ENCODE results near the gene ADGRL2.

Gene ADGRL2

DNA sequence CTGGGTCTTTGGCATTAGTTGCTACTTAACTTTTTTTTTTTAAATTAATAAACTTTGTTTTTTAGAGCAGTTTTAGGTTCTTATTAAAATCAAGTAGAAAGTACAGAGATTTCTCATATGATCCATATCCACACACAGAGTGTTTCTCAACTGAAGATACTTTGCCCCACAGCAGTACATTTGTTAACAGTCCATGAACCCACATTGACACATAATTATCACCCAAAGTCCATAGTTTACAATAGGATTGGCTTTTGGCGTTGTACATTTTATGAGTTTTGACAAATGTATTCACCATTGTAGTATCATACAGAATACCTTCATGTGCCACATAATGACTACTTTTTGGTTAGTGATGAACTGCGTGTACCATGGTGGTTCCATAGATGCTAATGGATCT, 106.8 kb downstream of the ADGRL2 start:
- no peak for DNase-seq (ENCODE audit: low read depth in 2 of 2)

DNA sequence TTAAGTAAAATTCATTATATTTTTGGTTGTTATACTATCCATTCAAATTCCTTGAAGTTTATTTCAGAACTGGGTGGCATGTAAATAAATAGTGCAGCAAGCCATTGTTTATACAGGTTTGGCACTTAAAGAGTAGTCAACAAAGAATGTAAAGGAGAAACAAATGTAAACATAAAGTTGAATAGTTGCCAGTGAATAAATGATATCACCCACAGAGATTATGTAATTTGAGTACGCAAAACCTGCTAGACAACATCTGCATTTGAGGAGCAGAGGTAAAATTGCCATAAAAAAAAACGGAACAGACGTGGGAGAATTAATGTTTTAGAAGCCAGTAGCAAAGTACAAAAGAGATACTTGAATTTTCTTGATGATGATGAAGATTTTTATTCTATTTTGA, 111.6 kb downstream of the ADGRL2 start:
- DNase-seq (ENCODE audit: low read depth in 2 of 2) = no peak

DNA sequence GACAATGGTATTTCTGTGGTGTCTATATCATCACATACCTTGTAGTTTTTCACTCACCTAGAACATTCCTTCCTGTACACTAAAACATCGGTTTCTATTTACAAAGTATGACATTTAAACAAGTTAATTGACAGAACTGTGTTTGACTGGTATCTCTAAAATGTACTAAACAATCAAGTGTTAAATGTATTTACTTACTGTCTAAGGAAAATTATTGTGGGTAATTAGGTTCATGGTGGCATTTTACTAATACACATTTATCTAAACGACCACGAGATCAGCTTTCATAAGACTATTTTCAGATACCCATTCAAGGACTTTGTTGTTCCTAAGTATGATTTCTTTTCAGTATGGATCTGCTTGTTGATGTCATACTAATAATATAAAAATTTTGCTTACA, 115.2 kb downstream of the ADGRL2 start:
- DNase-seq (ENCODE audit: low read depth in 2 of 2) = no peak

DNA sequence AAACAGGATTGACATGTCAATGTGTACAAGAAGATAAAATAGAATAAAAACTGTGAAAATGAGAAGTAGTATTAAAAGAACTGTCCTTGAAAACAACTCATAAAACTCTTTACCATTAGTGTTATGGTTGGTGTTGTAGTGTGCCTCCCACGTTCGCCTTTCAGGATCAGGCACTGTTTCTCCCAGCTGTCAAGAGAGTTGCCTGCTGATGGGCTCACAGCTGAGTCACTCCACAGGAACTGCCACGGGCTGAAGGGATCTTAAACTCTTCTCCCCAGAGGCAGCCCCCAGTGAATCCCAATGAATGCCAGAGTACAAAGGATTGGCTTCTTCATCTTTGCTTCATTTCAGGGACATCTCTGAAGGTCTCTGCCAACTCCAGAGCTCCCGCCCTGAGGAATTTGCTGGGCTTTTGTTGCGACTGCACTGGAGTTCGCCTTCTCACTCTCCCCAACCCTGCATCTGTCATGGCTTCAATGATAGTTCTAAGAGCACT, 119.6 kb downstream of the ADGRL2 start:
- DNase-seq (ENCODE audit: low read depth in 2 of 2) = no peak

DNA sequence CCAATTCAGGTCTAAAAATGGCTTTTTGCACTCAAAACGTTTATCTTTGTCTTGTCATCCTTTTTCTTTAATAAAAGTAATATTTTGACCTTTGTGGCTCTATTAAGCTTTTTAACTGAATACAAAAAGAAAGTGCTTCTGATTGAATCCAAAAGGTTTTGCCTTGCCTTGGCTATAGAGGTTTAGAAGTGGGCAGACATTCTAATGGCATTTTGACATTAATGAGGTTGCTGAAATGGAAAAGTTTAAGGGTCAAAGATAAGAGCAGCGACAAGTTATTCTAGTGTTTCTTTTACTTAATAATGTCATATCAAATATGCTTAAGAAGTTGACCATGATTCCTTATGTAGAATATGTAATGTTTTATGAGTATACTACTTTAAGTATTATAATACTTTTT, 120.2 kb downstream of the ADGRL2 start:
- no peak for DNase-seq (ENCODE audit: low read depth in 2 of 2)

DNA sequence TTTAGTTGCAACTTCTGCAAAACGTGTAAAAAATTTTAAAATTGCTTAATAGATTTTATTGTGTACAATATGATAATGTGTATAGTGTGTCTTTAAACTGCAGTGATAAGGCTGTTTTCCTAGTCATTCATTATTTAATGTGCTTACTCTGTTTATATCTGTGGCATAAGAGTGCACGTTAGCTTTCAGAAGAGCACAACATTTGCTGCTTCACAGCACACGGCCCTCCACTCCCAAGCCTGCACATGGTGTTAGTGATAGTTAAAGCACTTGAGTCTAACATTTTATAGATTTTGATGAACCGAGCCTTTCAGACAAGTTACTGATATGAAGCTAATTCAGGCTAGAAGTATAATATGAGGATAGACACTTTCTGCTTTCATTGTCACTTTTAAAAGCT, 120.6 kb downstream of the ADGRL2 start:
- DNase-seq (ENCODE audit: low read depth in 2 of 2) = no peak

DNA sequence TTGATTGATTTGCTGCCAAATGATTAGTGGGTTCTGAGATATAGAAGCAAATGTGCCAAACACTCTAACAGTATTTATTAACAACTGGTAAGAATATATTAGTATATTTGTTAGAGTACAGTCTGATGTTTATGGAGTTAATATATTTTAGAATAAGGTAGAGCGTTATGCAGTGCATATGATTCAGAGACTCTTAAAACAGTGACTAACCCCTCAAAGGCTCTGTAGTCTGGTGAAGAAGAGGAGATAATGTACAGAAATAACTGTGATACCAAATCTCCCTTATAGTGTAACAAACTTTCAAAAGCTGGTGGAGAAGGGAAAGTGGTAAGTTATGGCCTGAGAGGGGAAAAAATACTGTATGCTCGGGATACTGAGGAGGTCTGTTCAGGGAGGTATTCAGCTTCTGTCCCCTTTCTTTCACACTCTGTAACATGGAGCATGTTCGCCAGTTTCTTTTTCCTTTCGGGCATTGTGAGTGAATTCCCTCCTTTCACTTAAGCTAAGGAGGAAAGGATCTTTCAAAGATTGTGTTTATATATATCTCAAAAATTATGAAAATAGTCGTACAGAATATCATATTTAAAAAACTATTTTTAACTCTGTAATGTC, 121.2 kb downstream of the ADGRL2 start:
- DNase-seq (ENCODE audit: low read depth in 2 of 2) = no peak

DNA sequence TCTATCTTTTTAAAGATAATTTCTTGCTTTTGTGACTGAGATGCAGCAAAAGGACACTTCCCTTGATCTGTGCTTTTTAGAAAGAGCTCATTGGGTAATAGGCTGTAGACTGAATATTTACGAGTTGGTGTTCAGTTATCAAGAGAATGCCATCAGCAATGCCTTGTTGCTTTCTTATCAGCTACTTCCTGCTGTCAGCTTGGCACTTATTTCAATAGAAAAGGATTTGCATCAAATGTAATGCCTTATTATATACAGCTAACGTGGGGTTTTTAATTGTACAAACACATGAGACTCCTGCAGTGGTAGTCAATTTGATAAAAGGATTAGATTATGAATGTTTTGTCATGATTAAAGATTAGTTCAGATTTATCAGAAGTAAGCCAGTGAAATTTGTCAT, 122.2 kb downstream of the ADGRL2 start:
- no peak for DNase-seq (ENCODE audit: low read depth in 2 of 2)

DNA sequence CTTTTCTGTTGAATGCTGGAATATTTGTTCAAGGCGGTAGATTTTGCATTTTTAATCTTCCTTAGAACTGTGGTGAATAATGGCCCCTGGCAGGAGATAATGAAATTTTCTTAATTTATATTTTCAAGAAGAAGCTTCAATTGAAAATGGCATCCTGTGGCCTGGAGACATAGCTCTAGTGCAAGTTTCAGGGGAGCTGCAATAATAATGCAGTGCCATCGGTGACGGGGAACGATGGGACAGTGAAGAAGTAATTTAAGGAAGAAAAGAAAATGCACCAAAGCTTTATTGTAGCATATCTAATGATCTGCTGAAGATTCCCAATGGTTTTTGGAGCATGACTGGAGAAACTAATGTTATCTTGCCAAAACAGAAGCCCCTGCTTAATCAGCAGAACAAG, 128.4 kb downstream of the ADGRL2 start:
- DNase-seq (ENCODE audit: low read depth in 2 of 2) = no peak

DNA sequence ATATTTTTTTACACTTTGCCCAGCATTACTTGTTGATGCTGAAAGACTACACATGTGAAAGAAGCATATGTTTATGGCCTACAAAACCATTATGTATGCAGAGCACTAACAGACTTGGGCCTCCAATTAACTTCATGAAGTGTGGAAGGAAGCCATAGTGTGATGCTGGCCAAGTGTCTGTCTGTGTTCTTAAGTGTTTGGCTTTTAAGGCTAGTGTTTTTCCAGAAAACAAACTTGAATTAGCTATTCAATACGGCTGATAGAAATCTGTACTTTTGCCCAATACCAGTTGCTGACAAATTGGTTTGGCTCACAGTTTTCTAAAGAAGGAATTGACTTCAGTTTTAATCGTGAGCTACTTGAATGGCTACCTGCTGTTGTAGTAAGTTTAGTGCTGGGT, 136.1 kb downstream of the ADGRL2 start:
- no peak for DNase-seq (ENCODE audit: low read depth in 2 of 2)

DNA sequence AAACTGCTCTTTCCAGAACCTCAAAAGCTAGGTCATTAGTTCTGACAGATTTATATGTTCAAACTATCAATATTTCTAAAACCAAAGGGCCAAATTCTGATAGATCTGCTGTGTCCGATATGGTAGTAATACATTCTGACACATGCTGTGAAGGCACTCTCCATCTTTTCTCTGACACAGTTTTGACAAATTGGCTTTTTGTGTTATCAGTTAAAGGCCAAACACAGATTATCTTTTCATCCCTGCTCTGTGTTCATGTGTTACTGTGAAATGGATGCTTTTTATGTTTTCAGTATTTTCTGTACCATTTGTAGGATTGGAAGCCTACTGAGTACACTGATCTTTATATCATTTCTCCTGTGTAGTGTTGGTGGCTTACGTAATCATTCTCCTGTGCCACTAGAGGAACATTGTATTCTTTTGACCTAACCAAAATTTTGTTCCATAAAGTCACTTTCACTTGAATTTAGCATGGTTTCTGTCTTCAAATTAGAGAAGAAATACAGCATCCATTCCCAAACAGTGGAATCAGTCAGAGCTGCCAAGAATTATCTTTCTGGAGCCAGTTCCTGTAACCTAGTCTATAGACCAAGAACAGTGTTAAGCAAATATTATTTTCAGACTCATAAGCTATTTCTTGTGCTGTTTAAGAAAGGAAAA, 137.2 kb downstream of the ADGRL2 start:
- no peak for DNase-seq (ENCODE audit: low read depth in 2 of 2)

DNA sequence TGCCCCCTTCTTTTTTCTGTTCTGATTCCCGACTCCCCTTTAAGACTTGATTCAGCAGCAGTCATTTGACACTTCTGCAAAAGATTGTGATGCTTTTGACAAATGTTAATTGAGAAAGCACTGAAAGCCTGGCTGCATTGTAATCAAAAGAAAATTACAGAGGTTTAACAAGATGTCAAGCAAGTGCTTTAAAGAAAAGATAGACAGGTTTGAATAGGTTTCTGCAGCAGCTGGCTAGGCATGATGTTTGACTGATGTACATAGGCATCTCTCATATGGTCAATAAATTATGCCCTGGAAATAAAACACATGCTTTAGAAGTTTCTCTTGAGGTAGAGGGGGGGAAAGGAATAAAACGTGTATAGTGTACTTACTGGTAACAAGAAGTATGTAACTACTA, 147.8 kb downstream of the ADGRL2 start:
- DNase-seq (ENCODE audit: low read depth in 2 of 2) = no peak

DNA sequence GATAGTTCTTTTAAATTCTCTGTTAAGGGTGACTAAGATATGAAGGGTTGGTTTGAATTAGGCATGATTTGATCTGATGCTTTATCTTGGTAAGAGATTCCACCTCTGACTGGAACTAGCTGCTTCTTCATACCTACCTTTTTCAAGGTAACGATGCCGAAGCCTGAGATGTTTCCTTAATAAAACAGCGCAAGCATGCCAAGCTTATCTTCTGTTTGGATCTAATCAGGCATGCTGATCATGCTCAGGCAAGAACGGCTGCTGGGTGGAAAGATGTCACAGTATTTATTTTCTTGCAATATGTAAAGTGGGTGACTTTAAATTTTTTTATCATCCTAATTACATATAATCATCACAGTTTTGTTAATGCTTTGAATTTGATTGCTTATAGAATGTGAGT, 148.7 kb downstream of the ADGRL2 start:
- no peak for DNase-seq (ENCODE audit: low read depth in 2 of 2)

DNA sequence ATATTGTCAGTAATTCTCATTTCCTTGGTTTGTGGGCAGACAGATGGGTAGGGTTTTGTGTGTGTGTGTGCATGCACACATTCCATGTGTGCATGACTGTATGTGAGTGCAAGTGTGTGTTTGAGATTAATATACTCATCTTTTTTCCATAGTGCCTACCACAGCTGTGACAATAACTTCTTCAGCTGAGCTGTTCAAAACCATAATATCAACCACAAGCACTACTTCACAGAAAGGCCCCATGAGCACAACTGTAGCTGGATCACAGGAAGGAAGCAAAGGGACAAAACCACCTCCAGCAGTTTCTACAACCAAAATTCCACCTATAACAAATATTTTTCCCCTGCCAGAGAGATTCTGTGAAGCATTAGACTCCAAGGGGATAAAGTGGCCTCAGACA, 149.3 kb downstream of the ADGRL2 start:
- no peak for DNase-seq (ENCODE audit: low read depth in 2 of 2)

DNA sequence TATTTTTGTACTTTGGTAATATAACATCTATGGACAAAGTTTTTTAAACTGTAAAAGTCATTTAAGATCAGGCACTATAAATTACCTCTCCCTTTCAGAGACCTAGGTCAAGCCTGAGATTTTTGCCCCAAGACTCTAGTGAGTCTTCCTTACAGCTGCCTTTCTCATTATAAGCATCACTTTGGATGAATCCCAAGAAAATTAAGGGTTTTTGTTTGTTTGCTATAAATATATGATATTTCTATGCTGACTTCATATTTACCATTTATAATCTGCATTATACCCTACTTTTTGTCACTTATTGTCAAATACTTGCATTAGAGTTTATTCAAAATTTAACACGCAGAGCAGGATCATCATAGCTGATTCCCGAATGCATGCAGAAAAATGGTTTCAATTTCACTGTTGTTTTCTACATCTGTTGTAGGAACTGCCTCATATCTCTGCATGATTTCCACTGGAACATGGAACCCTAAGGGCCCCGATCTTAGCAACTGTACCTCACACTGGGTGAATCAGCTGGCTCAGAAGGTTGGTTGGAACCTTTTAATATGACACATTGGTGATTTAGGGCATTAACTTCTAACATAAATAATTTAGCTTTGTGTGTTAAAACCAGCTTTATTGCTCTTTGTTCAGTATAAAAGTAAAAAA, 150.0 kb downstream of the ADGRL2 start:
- DNase-seq (ENCODE audit: low read depth in 2 of 2) = no peak

DNA sequence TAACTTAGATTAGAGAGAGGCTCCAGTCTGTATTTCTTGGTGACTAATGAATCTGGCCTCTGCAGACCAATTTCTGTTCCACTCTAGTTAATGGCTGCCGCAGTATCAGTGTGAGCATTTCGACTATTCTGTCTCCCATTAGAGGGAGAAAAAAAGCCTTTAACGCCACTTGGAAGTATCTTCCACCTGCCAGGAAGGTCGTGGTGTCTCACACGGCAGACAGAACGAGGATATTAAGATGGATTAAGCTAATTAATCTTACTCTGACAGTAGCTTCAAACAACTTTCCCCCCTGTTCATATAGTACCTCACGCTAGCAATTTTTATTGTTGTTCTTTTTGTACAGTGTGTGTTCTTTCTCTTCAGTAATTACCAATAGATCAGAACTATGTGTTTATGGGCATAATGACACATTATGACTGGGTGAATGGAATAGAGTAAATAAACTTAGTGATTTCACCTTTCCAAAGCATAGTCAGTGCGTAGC, 153.8 kb downstream of the ADGRL2 start:
- no peak for DNase-seq (ENCODE audit: low read depth in 2 of 2)

DNA sequence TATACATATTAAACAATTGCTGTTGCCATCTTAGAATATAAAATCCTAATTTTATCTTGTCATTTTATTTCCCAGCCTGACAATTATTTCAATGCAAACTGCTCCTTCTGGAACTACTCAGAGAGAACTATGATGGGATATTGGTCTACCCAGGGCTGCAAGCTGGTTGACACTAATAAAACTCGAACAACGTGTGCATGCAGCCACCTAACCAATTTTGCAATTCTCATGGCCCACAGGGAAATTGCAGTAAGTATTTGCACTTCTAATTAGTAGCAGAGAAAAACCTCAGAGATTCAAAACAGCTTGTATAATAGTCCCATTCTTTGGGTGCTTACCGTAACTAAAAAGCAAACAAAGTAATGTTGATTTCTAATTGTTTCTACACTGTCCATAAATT, 167.2 kb downstream of the ADGRL2 start:
- no peak for DNase-seq (ENCODE audit: low read depth in 2 of 2)

DNA sequence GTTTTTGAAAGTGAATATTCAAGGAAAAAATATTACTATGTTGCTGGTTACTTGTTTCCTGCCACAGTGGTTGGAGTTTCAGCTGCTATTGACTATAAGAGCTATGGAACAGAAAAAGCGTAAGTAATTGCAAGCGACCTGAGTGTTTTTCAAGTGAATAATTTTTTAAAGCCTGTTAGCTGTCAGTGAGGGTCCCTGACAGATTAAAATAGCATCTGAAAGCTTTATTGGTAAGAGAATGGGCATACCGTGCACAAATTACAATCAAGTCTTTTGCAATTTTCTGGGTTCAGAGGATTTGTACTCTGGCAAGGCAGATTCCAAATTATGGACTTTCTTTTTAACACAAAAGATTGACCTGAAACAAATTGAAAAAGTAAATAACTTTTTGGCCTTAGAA, 169.7 kb downstream of the ADGRL2 start:
- no peak for DNase-seq (ENCODE audit: low read depth in 2 of 2)

DNA sequence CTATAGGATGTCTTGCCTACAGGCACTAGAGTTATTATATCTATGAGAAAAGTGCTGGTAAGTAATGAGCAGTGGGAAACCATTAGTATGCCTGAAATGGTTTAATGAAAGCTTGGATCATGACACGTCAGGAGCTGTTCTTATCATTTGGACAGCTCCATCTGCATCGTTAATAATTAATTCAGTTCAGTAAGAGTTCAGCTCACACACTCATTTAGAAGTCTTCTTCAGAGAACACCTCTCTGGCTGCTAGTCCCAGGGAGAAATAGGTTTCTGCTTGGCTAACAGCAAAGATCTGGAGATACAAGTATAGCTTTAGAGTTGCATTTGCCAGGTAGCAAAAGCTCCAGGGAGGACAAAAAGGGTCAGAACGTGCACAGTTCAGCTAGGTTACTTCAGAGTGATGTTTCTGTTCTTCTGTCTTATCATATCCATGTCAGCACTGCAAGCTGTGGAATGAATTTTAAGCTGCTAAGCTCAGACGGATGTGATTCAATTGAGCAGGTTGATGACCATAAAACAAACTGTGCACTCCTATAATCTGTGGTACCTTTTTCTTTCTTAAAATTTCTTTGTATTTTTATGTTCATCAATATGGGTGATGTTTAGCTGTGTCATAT, 173.6 kb downstream of the ADGRL2 start:
- DNase-seq (ENCODE audit: low read depth in 2 of 2) = no peak

DNA sequence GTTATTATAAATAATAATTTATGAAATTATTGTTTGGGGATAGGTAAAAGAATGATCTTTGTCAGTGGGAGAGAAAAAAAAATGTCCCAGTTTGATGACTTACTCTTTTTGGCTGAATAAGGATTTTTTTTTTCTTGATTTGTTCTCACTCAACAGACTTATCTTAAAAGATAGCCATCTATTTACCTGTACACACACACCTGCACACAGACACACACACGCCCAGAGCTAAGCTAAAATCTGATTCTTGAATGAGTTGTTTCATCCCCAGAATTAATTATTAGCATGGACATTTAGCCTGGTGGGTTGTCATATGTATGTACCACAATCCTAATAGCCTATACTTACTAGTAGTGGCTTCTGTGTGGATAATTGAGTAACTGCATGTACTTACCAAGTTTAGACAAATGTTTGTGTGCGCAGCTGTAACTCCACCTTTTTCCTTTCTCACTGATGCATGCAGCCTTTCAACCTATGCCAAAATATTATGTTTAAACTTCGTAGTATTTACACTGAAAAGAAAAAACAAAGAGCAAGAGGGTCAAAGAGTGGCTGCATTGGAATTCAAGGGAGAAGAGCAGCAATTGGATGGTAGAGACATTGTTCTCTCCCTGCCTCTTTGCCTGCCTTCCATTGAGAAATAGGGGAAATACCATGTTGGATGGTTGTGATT, 174.3 kb downstream of the ADGRL2 start:
- DNase-seq (ENCODE audit: low read depth in 2 of 2) = no peak

DNA sequence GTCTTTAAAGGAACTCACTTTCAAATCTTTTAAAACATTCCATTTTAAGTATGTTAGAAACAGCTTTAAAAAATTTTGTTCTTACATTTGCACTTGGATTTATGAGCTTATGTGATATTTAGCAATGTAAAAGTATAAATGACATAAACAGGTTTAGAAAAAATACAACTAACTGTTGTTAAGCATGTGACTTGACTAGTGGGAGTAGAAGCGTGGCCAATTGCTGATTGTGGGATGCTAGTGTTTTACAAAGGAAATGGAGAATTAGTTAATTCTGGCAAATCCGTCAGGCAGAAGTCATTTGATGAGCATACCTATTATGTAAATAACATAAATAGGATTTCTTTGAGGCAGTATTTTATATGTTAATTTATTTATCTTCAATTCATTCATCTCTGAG, 175.8 kb downstream of the ADGRL2 start:
- no peak for DNase-seq (ENCODE audit: low read depth in 2 of 2)

DNA sequence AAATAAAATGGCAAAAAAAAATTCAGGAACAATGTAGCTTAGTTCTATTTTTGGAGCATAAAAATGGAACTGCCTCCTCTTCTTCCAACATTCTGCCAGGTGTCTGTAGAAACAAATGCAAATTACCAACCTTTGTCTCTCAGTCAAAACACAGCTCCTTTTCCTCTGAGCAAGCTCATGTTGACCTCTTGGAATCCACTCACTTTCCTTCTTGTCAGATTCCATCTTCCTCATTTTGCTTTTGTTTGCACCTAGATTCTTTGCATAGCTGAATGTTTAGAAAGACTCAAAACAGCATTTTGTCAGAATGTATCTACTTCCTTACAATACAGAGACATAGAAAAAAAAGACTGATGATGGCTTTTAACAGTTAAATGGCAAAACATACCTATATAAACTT, 178.2 kb downstream of the ADGRL2 start:
- no peak for DNase-seq (ENCODE audit: low read depth in 2 of 2)

Data from stimulated activated CD8-positive, alpha-beta memory T cell treated with anti-CD3 and anti-CD28 coated beads, Interleukin-15, amount 100 ng/mL, for 48 hours (primary cell).